HG03342 (cell line): ENCODE measurements around the gene TARS2.

Experiments
- ATAC-seq: cut with Tn5 transposase; IDR thresholded peaks from one replicate; pipeline ENCODE4 v1.9.1; 2021; ENCODE audit warnings: mild to moderate bottlenecking, moderate library complexity; ENCODE audit not compliant: unreplicated experiment

The TARS2 gene

DNA sequence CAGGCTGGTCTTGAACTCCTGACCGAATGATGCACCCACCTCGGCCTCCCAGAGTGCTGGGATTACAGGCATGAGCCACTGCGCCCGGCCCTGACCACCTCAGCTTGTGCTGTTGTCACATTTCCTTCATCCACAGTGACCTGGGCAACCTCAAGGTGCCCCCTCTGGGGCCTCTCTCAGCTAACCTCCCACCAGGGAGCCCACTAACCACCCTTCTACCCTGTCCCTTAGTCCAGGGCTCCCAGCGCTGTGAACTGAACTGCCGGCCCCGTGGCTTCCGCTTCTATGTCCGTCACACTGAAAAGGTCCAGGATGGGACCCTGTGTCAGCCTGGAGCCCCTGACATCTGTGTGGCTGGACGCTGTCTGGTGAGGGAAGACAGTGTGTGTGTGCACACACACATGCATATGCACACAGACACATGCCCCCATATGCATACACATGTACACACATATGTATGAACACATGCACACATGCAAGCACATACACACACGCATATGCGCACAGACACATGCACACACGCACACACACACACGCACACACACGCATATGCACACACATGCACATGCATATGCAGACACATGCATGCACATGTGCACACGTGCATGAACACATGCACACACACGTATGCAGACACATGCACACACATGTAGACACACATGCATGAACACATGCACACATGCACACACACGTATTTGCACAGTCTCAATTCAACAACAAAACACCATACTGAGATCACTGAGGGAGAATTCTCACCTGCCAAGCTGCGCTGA, 68.2 kb downstream of the TARS2 start:
- no peak for ATAC-seq

DNA sequence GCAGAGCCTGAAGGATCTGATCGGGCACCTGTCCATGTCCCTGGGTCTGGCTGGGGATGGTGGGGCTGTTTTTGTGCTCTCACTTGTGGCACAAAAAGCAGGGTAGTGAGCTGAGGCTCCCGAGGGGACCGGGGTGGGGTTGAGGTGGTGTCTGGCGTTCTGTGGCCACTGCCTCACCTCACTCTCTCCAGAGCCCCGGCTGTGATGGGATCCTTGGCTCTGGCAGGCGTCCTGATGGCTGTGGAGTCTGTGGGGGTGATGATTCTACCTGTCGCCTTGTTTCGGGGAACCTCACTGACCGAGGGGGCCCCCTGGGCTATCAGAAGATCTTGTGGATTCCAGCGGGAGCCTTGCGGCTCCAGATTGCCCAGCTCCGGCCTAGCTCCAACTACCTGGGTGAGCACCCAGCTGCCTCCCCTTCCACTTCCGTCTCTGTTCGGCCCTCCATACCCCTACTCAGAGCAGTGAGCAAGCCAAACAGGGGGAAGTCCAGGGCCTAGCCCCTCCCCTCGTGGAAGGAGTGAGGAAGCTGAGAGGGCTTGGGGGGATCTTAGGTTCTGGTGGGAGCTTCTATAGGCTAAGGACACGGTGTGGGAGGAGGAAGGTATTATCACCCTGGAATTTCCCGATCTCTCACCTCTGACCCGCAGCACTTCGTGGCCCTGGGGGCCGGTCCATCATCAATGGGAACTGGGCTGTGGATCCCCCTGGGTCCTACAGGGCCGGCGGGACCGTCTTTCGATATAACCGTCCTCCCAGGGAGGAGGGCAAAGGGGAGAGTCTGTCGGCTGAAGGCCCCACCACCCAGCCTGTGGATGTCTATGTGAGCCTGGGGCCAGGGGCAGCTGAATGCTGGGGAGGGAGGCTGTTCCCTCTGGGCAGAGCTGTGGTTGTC, 69.0 kb downstream of the TARS2 start:
- ATAC-seq, result no peak

DNA sequence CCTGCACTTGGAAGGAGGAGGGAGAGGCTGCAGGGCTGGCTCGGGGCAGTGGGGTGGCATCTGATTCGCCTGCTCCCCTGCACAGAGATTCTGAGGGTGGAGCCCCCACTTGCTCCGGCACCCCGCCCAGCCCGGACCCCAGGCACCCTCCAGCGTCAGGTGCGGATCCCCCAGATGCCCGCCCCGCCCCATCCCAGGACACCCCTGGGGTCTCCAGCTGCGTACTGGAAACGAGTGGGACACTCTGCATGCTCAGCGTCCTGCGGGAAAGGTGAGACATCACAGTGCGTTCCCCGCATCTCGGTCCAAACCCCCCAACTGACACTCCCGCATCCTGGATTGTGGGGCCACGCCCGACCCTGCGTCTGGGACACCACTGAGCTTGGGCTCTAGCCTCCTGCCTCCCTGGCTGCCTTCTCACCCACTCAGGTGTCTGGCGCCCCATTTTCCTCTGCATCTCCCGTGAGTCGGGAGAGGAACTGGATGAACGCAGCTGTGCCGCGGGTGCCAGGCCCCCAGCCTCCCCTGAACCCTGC, 69.9 kb downstream of the TARS2 start:
- no peak for ATAC-seq
